Ishikawa (cell line): Measurements from ENCODE around the gene CNPY4.

Source experiments
- CEBPB ChIP-seq: IDR thresholded peaks from 2 replicates; pipeline ENCODE4 v1.6.1; 2012
- CREB1 ChIP-seq: IDR thresholded peaks from 2 replicates; pipeline ENCODE4 v1.6.1; 2012; ENCODE audit warnings: low read depth
- EGR1 ChIP-seq: IDR thresholded peaks from 2 replicates; pipeline ENCODE4 v1.6.1; 2012
- EP300 ChIP-seq: IDR thresholded peaks from 2 replicates; pipeline ENCODE4 v1.6.1; 2012; ENCODE audit warnings: borderline replicate concordance
- FOXM1 ChIP-seq: IDR thresholded peaks from 2 replicates; pipeline ENCODE4 v1.6.1; 2012; ENCODE audit warnings: low read depth, borderline replicate concordance
- MAX ChIP-seq: IDR thresholded peaks from 2 replicates; pipeline ENCODE4 v1.6.1; 2012
- NFIC ChIP-seq: IDR thresholded peaks from 2 replicates; pipeline ENCODE4 v1.6.1; 2012
- RAD21 ChIP-seq: IDR thresholded peaks from 2 replicates; pipeline ENCODE4 v1.6.1; 2012; ENCODE audit warnings: low read depth
- REST ChIP-seq: IDR thresholded peaks from 2 replicates; pipeline ENCODE4 v1.6.1; 2012; ENCODE audit warnings: low read depth, mild to moderate bottlenecking
- TAF1 ChIP-seq: IDR thresholded peaks from 2 replicates; pipeline ENCODE4 v1.6.1; 2012; ENCODE audit warnings: low read depth, mild to moderate bottlenecking
- TCF12 ChIP-seq: IDR thresholded peaks from 2 replicates; pipeline ENCODE4 v1.6.1; 2012; ENCODE audit warnings: low read depth
- TEAD4 ChIP-seq: IDR thresholded peaks from 2 replicates; pipeline ENCODE4 v1.6.1; 2012
- USF1 ChIP-seq: IDR thresholded peaks from 2 replicates; pipeline ENCODE4 v1.6.1; 2012
- YY1 ChIP-seq: IDR thresholded peaks from 2 replicates; pipeline ENCODE4 v1.6.1; 2012; ENCODE audit warnings: low read depth
- ZBTB7A ChIP-seq: IDR thresholded peaks from 2 replicates; pipeline ENCODE4 v1.6.1; 2012; ENCODE audit warnings: low read depth

The CNPY4 gene

GRCh38 chr7:100137851-100138760, 18.7 kb downstream of the CNPY4 start:
- TF ChIP-seq TEAD4 (no peak), TAF1 (no peak), YY1 (no peak), MAX (no peak), FOXM1 (no peak), ZBTB7A (no peak), NFIC (no peak), CREB1 (no peak), TCF12 (no peak), RAD21 (no peak), REST (no peak), EP300 (no peak), USF1 (no peak), CEBPB (no peak), EGR1 (no peak)

GRCh38 chr7:100141555-100141949, 22.1 kb downstream of the CNPY4 start:
- no peak for TF ChIP-seq TEAD4
- no peak for TF ChIP-seq REST
- no peak for TF ChIP-seq EGR1
- no peak for TF ChIP-seq EP300
- TF ChIP-seq NFIC, result no peak
- TF ChIP-seq RAD21, result no peak
- no peak for TF ChIP-seq TAF1
- TF ChIP-seq ZBTB7A, result no peak
- no peak for TF ChIP-seq MAX
- TF ChIP-seq CREB1, result no peak
- TF ChIP-seq FOXM1, result no peak

GRCh38 chr7:100142461-100142860, 23.0 kb downstream of the CNPY4 start:
- no peak for TF ChIP-seq TAF1
- TF ChIP-seq CREB1, result no peak
- no peak for TF ChIP-seq EP300
- TF ChIP-seq EGR1, result no peak
- TF ChIP-seq TCF12, result no peak
- TF ChIP-seq TEAD4, result no peak
- TF ChIP-seq RAD21, result no peak
- TF ChIP-seq ZBTB7A, result no peak
- TF ChIP-seq USF1, result no peak
- TF ChIP-seq FOXM1, result no peak
- TF ChIP-seq YY1, result no peak
- TF ChIP-seq NFIC, result no peak
- no peak for TF ChIP-seq MAX
- no peak for TF ChIP-seq CEBPB
- no peak for TF ChIP-seq REST

- TF ChIP-seq YY1 (no peak), FOXM1 (no peak), REST (no peak), ZBTB7A (no peak), TEAD4 (no peak), TCF12 (no peak), CREB1 (no peak), EGR1 (no peak), CEBPB (no peak), USF1 (no peak), NFIC (no peak), TAF1 (no peak), MAX (no peak), EP300 (no peak), RAD21 (no peak)
Observed at GRCh38 chr7:100147278-100147677, 27.8 kb downstream of the CNPY4 start.
